ENCODE results near the gene CELF2. TPM values are rescaled to one million over a fixed set of nuclear protein-coding genes. Genes with fewer than 3 reads are reported as not detected.

CELF2 gene
- total RNA-seq, 1 experiment from 2014 or later = not detected

DNA sequence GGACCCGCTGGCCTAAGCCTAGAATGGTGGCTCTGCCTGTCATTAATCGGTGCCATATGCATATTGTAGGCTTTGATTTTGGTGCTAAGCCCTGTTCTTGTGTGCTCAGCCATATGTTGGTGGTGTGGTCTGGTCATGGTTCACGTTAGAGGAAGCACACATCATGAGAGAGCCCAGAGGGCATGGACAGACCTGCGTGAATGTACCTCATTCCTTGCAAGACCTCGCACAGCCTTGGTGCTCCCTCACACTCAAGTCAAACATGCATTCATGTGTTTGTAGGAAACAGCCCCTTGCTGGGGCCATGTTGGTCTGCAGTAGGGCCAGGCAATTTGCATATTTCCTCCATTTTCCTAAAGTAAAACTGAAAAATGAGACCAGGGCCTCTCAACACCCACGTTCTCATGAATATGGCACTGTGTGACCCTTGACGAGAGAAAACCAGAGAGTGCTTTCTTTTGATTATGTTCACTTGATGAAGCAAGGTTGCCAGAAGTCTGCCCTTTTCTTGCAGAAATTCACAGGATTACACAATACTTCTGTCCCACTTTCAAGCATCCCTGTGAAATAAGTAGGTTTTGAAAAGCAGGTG, 268.7 kb downstream of the CELF2 start:
- ChIA-PET CTCF (no interaction called here), POLR2A (ENCODE audit: low non-redundant PET) (no interaction called here)
- Histone ChIP-seq H3K36me3 (ENCODE audit: insufficient read depth, low read length, poor library complexity, severe bottlenecking) (no peaks in the 10 kb centered on the region), H3K9me3 (ENCODE audit: low read depth, low read length, poor library complexity, severe bottlenecking) (no peaks in the 10 kb centered on the region), H3K27me3 (replicated peaks; ENCODE audit: insufficient read depth, low read depth, low read length, poor library complexity) (peaks cover 7% of the 10 kb centered on the region), H3K4me1 (ENCODE audit: insufficient read depth, low read length, poor library complexity, severe bottlenecking) (no peaks in the 10 kb centered on the region), H3K27ac (ENCODE audit: low read depth, low read length, poor library complexity, severe bottlenecking) (no peak overlapping the region), H3K4me3 (ENCODE audit: low read depth, low read length, poor library complexity, severe bottlenecking) (no peak overlapping the region)
- DNase-seq (ENCODE audit: low spot score) = no peak
- intact Hi-C loops (cut with micrococcal nuclease; ENCODE audit: unreplicated experiment) = no loop called here
- TF ChIP-seq EZH2 (IDR thresholded peaks at IDR 0.05; ENCODE audit: borderline replicate concordance, low read depth, low read length, poor library complexity, severe bottlenecking) = no peak
- TF ChIP-seq, protein P1, sequence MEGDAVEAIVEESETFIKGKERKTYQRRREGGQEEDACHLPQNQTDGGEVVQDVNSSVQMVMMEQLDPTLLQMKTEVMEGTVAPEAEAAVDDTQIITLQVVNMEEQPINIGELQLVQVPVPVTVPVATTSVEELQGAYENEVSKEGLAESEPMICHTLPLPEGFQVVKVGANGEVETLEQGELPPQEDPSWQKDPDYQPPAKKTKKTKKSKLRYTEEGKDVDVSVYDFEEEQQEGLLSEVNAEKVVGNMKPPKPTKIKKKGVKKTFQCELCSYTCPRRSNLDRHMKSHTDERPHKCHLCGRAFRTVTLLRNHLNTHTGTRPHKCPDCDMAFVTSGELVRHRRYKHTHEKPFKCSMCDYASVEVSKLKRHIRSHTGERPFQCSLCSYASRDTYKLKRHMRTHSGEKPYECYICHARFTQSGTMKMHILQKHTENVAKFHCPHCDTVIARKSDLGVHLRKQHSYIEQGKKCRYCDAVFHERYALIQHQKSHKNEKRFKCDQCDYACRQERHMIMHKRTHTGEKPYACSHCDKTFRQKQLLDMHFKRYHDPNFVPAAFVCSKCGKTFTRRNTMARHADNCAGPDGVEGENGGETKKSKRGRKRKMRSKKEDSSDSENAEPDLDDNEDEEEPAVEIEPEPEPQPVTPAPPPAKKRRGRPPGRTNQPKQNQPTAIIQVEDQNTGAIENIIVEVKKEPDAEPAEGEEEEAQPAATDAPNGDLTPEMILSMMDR (conservative IDR thresholded peaks at IDR 0.05; ENCODE audit: low read depth, low read length) = no peak
- BruUV-seq (replicated peaks) = no TSS peak

DNA sequence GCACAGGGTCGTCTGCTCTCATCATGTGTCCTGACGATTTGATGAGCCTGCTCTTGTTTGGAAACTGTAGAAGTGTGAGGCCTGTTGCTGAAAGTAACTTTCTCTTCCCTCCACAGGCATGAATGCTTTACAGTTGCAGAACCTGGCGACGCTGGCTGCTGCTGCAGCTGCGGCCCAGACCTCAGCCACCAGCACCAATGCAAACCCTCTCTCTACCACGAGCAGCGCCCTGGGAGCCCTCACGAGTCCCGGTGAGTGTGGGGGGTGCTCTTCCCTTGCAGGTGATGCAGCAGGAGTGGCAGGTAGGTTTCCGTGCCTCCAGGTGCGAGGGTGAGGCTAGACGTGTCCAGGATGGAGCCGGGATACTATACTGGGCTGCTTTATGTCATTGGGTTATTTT, 270.6 kb downstream of the CELF2 start:
- BruUV-seq (replicated peaks) = no TSS peak
- TF ChIP-seq, protein P1 (conservative IDR thresholded peaks at IDR 0.05; ENCODE audit: low read depth, low read length) = no peak
- TF ChIP-seq EZH2 (IDR thresholded peaks at IDR 0.05; ENCODE audit: borderline replicate concordance, low read depth, low read length, poor library complexity, severe bottlenecking) = no peak
- H3K9me3 ChIP-seq (ENCODE audit: low read depth, low read length, poor library complexity, severe bottlenecking) = no peaks in the 10 kb centered on the region
- no peak overlapping the region for H3K4me3 ChIP-seq (ENCODE audit: low read depth, low read length, poor library complexity, severe bottlenecking)
- peaks cover 12% of the 10 kb centered on the region for H3K27me3 ChIP-seq (replicated peaks; ENCODE audit: insufficient read depth, low read depth, low read length, poor library complexity)
- no peak for DNase-seq (ENCODE audit: low spot score)
- H3K4me1 ChIP-seq (ENCODE audit: insufficient read depth, low read length, poor library complexity, severe bottlenecking) = no peaks in the 10 kb centered on the region
- H3K27ac ChIP-seq (ENCODE audit: low read depth, low read length, poor library complexity, severe bottlenecking) = no peak overlapping the region
- POLR2A ChIA-PET (ENCODE audit: low non-redundant PET) = no interaction called here
- CTCF ChIA-PET = no interaction called here
- H3K36me3 ChIP-seq (ENCODE audit: insufficient read depth, low read length, poor library complexity, severe bottlenecking) = no peaks in the 10 kb centered on the region
- intact Hi-C loops (cut with micrococcal nuclease; ENCODE audit: unreplicated experiment) = loop anchor here (1.0 kb wide), 1 partner anchor 28 kb away; no protein-coding TSS in a partner anchor

DNA sequence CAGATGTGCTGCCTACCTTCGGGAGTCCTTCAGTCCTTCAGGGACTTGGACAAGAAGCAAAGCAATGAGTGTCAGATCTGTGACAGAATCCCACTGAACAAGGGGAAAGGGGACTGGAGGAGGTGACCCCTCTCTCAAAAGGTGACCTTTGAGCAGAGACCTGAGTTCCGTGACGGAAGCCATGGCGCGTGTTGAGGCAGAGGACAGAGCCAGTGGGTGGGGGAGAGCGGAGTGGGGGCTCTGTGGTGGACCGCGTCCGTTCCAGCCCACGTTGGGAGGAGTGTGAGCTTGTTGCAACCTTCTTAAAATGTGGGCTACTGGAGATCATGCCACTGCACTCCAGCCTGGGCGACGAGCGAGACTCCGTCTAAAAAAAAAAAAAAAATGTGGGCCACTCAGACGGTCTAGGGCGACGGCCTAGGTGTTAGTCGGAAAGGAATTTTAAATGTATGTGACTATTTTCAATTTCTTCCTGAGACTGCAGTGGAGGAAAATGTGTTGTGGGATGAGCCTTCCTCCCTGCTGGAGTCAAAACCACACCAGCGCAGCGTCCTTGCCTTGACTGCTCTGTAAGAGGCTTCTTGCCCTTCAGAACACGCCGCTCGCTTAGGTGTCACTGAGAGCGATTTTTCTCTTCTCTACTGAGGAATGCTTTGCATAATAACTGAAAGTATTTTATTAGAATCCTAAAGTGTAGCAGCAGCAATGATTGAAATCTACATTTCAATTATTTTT, 272.7 kb downstream of the CELF2 start:
- no peak overlapping the region for H3K4me3 ChIP-seq (ENCODE audit: low read depth, low read length, poor library complexity, severe bottlenecking)
- H3K9me3 ChIP-seq (ENCODE audit: low read depth, low read length, poor library complexity, severe bottlenecking) = no peaks in the 10 kb centered on the region
- DNase-seq (ENCODE audit: low spot score) = no peak
- ChIA-PET CTCF (no interaction called here), POLR2A (ENCODE audit: low non-redundant PET) (no interaction called here)
- peaks cover 17% of the 10 kb centered on the region for H3K27me3 ChIP-seq (replicated peaks; ENCODE audit: insufficient read depth, low read depth, low read length, poor library complexity)
- no peak for TF ChIP-seq EZH2 (IDR thresholded peaks at IDR 0.05; ENCODE audit: borderline replicate concordance, low read depth, low read length, poor library complexity, severe bottlenecking)
- TF ChIP-seq, protein P1 (conservative IDR thresholded peaks at IDR 0.05; ENCODE audit: low read depth, low read length) = no peak
- no peak overlapping the region for H3K27ac ChIP-seq (ENCODE audit: low read depth, low read length, poor library complexity, severe bottlenecking)
- intact Hi-C loops (cut with micrococcal nuclease; ENCODE audit: unreplicated experiment) = no loop called here
- BruUV-seq (replicated peaks) = no TSS peak
- no peaks in the 10 kb centered on the region for H3K4me1 ChIP-seq (ENCODE audit: insufficient read depth, low read length, poor library complexity, severe bottlenecking)
- H3K36me3 ChIP-seq (ENCODE audit: insufficient read depth, low read length, poor library complexity, severe bottlenecking) = no peaks in the 10 kb centered on the region
